ENCODE data around the gene BABAM2.

- TF ChIP-seq CTCF (IDR thresholded peaks at IDR 0.05) (no peak), POLR2A (IDR thresholded peaks at IDR 0.05) (no peak)
Observed at GRCh38 chr2:28142386-28142785, 251.9 kb downstream of the BABAM2 start.

All from right lobe of liver (tissue), 4 donors.